ENCODE data around the gene RAB7B.

The RAB7B gene

GRCh38 chr1:206047271-206047670 is 44.1 kb upstream of the RAB7B start:
- no peak for DNase-seq (ENCODE audit: low read depth)
- H3K4me3 ChIP-seq (ENCODE audit: low read depth, low read length) = no peak overlapping the region
- in situ Hi-C loops (cut with HindIII; ENCODE audit: low sequenced_read_pairs) = no loop called here
- TF ChIP-seq CTCF (IDR thresholded peaks at IDR 0.05; ENCODE audit: low read depth, low read length, missing control alignments) = no peak

DNA sequence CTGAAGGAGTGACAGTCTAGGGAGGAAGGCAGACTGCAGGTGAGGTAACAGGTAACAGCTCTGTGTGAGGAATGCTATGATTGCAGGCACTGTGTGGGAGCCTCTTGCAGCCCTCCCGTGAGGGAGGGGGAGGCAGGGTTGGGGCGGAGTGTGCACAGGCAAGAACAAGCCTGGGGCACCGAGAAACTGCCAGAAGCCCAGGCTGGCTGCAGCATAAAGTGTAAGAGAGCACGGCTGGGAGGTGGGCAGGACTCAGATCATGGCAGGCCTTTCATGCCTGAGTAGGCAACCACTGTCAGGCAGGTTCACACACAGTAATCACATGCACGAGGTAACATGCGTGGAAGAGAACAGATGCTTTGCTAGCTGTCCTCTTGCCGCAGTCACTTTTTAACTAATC is 38.4 kb upstream of the RAB7B start:
- H3K4me3 ChIP-seq (ENCODE audit: low read depth, low read length) = no peak overlapping the region
- DNase-seq (ENCODE audit: low read depth) = no peak
- in situ Hi-C loops (cut with HindIII; ENCODE audit: low sequenced_read_pairs) = no loop called here
- TF ChIP-seq CTCF (IDR thresholded peaks at IDR 0.05; ENCODE audit: low read depth, low read length, missing control alignments) = no peak

DNA sequence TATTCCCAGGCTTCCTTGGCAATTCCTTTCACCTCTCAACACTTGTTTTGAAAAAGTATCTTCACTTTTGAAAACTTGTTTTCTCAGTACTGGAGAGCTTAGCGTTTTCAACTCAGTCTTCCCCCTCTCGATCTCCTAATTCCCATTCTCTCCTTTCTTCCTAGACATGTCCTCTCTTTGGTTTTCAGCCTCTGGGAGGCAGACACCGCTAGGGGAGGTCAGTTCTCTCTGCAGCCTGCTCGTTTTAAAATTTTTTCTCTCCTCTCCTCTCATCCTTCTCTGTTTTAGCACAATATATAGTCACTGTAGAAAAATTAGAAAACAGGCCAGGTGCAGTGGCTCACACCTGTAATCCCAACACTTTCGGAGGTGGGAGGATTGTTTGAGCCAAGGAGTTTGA is 37.1 kb upstream of the RAB7B start:
- in situ Hi-C loops (cut with HindIII; ENCODE audit: low sequenced_read_pairs) = no loop called here
- no peak for DNase-seq (ENCODE audit: low read depth)
- H3K4me3 ChIP-seq (ENCODE audit: low read depth, low read length) = no peak overlapping the region
- TF ChIP-seq CTCF (IDR thresholded peaks at IDR 0.05; ENCODE audit: low read depth, low read length, missing control alignments) = no peak

DNA sequence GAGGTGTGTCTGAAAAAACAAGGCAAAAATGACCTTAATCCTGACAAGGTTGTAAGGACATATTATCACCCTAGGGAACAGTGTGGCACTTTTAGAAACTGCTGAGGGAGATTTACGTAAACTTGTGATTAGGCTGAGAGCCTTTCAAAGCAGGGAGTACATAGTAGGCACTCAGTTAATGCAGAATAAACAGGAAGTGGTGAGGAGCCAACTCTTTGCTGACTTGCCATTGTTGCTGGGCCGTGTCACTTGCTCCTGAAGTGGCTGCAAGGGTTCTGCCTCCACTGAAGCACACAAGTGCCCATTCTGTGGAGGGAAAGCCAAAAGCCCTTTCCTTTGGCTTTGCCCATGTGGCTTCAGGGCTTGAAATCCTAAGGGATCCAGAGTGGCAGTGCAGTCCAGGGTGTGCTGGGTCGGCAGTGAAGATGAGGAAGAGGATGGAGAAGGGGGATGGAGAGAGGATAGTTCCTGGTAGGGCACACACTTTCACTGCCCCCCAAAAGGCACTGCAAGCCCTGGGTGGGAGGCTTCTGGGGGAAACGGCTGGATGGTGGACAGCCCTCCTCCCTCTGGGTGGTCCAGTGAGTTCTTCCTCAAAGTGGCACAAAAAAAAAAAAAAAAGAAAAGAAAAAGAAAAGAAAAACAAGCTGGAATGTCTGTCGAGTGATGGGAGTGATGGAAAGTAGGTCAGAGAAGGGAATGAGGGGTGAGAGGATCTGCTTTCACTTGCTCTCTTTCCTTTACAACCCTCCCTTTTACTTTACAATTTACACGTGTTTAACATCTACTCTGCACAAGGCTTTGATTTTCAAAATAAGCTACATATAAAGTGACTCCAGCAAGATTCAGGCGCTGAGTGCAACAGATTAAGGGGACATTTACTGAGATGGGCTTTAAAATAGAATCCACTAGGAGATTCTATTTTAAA is 36.1 kb upstream of the RAB7B start:
- no peak for DNase-seq (ENCODE audit: low read depth)
- in situ Hi-C loops (cut with HindIII; ENCODE audit: low sequenced_read_pairs) = no loop called here
- no peak for TF ChIP-seq CTCF (IDR thresholded peaks at IDR 0.05; ENCODE audit: low read depth, low read length, missing control alignments)
- H3K4me3 ChIP-seq (ENCODE audit: low read depth, low read length) = no peak overlapping the region

- no peak for TF ChIP-seq CTCF (IDR thresholded peaks at IDR 0.05; ENCODE audit: low read depth, low read length, missing control alignments)
- H3K4me3 ChIP-seq (ENCODE audit: low read depth, low read length) = no peak overlapping the region
- DNase-seq (ENCODE audit: low read depth) = no peak
- in situ Hi-C loops (cut with HindIII; ENCODE audit: low sequenced_read_pairs) = no loop called here
These were observed 34.4 kb upstream of the RAB7B start for GRCh38 chr1:206037581-206037980.

- no peak overlapping the region for H3K4me3 ChIP-seq (ENCODE audit: low read depth, low read length)
- no peak for TF ChIP-seq CTCF (IDR thresholded peaks at IDR 0.05; ENCODE audit: low read depth, low read length, missing control alignments)
- no peak for DNase-seq (ENCODE audit: low read depth)
- in situ Hi-C loops (cut with HindIII; ENCODE audit: low sequenced_read_pairs) = no loop called here
These were observed 33.7 kb upstream of the RAB7B start for GRCh38 chr1:206036663-206037455.
